NCI-H1417 treated with DMSO at 0.1 percent for 48 hours (cell line): ENCODE measurements around the gene SCG5.

Experiments used
- DNase-seq: peaks from one replicate; lab custom pipeline; 2025; lab: John Stamatoyannopoulos, UW

Gene SCG5

DNA sequence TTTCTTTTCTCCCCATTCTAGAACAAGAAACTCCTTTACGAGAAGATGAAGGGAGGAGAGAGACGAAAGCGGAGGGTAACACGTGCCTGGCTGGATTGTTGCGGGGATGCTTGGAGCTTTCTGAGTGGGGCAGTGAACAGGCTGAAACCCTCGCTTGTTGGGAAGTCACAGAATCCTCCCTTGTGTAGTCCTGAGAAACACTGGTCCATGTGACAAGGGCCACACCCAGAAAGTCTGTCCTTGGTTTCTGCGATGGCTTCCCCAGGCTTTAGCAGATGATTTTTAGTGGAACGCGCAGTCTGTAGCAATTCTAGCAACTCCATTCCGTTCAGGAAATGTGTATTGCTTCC, 50.2 kb downstream of the SCG5 start:
- DNase-seq: no peak

DNA sequence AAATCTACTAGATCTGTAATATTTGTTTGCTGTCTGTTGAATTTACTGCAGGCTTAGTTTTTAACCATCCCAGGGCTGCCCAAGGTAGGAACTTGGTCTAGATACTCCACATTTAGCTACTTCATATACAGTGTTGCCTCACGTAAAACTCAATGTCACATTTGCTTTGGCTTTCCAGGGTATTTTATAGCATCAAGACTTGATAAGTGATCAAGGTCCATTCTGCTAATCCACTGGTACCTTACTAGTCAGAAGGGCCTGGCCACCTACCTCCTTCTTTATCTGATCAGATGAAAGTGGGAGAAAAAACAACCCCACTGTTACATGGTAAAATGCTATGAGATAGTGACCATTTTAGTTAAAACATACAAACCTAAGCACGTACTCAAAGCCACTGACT, 50.8 kb downstream of the SCG5 start:
- DNase-seq: no peak

- no peak for DNase-seq
Observed at GRCh38 chr15:32694222-32694983, 52.9 kb downstream of the SCG5 start.

DNA sequence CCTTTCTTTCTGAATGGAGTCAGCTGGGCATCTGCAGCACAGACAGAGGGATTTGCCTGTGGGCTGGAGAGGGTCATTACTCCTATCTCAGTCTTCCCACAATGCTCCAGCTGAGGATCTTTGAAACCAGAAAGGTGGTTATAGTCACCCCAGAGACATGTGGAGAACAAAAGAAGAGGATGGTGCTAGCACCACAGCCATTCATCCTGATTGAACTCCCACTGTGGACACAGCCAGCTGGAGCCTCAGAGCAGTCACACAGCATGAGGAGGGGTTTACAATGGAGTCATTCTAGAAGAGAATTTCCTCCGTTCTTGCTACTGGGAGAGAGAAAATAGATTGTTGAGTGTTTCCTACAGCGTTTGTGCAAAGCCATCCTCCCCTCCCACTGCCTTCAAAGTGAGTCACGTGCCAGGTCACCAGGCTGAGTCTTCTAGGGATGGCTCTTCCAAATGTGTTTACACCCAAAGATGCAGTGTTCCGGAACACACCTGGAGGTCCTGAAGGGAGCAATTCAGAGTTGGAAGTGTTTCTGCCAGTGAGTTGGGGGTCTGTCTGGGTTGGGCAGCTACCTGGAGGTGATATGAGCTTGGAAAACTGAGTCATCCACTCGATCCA, 57.4 kb downstream of the SCG5 start:
- DNase-seq: no peak

DNA sequence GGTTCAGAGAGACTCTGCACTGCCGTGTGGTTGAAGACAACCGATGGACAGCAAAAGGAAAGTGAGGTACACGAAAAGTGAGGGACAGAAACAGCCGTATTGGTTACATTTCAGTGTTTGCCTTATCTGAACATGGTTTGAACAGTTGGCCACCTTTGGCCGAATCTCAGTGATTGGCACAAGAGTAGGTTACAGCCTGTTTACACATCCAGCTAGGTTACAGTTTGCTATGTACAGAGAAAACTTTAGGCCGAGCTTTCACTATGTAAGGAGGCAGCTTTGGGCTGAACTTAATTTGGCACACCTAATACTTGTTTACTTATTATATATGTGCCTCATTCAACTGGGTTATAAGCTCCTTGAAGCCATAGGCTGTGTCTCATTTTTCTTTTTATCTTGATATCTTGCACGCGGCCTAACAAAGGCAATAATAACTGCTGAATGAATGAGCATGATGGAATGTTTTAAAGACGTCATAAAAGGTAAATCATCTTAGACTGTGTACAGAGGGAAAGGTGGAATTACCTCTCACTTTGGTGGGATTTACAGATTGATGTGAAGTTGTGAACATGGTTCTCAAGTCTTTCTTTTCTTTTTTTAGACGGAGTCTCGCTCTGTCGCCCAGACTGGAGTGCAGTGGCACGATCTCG, 59.1 kb downstream of the SCG5 start:
- DNase-seq: no peak

DNA sequence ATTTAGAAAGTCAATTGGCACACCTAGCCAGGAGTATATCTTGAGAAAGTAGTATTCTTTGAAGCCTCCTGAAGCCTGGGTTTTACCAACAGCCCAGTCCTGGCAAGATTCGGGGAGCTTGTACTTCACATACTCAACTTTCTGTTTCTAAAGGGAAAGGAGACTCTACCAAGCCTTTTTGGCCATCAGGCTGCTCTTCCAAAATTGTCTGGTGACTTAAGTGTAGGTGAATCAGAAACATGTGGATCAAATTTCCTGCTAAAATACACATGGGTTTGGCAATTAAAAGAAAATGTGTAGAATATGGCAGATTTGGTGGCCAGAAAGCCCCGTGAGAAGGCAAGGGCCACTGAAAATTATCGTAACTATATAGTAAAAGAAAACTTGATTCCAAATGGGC, 60.4 kb downstream of the SCG5 start:
- DNase-seq: no peak

- no peak for DNase-seq
Observed at GRCh38 chr15:32704395-32704981, 63.0 kb downstream of the SCG5 start.

GRCh38 chr15:32705446-32705845, 63.9 kb downstream of the SCG5 start:
- no peak for DNase-seq

- DNase-seq: no peak
Observed at GRCh38 chr15:32706704-32707103, 65.2 kb downstream of the SCG5 start.

DNA sequence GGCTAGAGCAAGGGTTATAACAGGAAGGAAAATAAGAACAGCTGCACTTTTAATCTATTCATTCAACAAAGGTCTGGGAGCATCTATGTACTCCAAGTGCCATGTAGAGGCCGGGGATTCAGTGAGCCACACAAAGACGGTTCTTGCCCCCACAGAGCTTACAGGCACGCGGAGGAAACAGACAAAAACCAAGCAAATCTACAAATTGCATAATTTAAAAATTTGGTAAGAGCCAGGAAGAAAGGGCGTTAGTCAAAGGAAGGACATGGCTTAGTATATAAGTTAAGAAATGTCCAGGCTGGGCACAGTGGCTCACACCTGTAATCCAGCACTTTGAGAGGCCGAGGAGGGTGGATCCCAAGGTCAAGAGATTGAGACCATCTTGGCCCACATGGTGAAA, 65.9 kb downstream of the SCG5 start:
- DNase-seq: no peak

DNA sequence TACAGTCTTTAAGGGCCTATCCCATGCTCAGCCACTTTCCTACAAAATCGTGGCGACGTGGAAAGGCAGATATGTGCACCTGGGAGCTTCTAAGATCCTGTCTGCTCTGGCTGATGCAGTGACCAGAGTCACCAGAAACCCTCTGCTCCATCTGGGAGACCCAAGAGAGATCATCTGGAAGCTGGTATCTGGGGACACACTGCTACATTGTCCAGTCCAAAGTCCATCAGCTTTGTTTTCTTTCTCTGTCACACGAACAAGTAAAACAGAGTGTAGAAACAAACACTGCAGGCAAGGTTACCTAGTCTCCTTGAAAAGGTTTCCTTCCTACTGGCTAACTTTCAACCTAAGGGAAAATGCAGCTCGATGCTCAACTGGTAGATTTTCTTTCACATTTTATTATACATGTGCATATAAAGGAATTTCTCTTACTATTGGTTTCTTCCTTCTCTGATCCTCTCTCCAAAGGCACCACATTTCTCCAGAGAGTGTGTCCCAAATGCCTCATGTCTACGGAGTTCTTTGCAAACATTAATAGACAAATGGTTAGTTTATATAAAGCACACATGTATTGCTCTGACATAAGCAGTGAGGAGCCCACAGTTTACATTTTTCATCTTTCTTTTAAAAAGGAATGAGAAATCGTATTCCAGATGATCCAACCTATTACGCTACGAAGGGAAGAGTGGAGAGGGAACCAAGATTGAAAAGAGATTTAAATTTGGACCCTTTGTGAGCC, 68.0 kb downstream of the SCG5 start:
- DNase-seq: no peak

DNA sequence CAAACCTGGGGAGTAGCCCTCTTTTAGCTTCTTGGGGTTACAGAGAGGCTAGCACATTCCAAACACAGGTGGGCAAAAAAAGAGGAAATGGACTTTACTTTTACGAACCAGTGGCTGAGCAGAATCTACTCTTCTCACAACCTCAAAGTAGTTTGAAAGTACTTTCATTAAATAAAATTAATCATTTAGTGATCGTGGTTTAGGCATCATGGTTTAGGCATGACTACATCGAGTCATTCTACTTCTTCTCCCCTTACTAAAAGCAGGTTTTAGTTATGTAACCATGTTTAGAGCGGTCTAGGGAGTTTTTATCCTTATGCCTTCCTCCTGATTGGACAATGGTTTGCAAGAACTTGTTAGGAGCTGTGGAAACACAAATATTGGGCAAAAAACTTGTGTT, 73.8 kb downstream of the SCG5 start:
- DNase-seq: no peak

- no peak for DNase-seq
Observed at GRCh38 chr15:32716216-32716914, 74.9 kb downstream of the SCG5 start.

GRCh38 chr15:32716915-32717425, 75.5 kb downstream of the SCG5 start:
- DNase-seq: no peak

DNA sequence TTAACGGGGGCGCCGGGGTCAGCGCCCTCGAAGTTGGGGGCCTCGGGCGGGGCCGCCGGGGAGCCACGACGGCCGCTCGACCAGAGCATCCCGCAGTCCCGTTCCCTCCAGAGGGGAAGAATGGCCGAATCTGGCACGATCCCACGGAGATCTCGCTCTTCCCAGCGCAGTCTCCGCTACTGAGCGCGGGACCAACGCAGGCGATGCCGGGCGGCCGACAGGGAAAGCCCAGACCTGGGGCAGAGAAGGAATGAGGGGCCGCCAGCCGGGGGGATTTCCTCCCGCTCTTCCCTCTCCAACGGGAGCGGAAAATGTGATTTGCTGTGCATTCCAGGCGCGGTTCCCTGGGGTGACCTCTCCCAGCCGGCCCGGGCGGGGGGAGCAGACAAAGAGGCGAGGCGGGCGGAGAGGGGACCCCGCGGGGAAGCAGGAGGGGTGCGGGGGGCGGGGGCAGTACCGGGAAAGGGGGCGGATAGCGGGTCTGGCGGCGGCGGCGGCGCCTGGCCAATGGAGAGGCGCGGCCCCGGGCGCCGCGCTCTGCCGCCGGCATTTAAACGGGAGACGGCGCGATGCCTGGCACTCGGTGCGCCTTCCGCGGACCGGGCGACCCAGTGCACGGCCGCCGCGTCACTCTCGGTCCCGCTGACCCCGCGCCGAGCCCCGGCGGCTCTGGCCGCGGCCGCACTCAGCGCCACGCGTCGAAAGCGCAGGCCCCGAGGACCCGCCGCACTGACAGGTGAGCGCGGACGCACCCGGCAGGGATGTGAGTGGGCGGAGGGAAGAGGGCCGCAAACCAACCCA, 76.1 kb downstream of the SCG5 start, which contains the start of gene GREM1:
Gene GREM1 (plus strand): TSS at position 579 of the 801 bp plus-strand sequence. CDS start 12,687 bp downstream, outside the sequence.
- no peak for DNase-seq

GRCh38 chr15:32718227-32718820, 76.8 kb downstream of the SCG5 start:
- DNase-seq: no peak

GRCh38 chr15:32718821-32719716, 77.6 kb downstream of the SCG5 start:
- no peak for DNase-seq

GRCh38 chr15:32721596-32721995, 80.1 kb downstream of the SCG5 start:
- DNase-seq: no peak

GRCh38 chr15:32722136-32722535, 80.6 kb downstream of the SCG5 start:
- DNase-seq: no peak
